Peyer's patch (tissue), 4 donors: ENCODE data around the gene HCAR1. TPM values are rescaled to one million over a fixed set of nuclear protein-coding genes. Genes with fewer than 3 reads are reported as not detected.

Source experiments
- DNase-seq, 3 donors: peaks; one replicate each; pipeline ENCODE4 v3.0.0-alpha.2; 2017 to 2019
- H3K27ac ChIP-seq, 4 donors: fragments of 200-600 bp; sonication (generic); one replicate each; pipeline ENCODE4 v1.5.1; 2016 to 2019
- H3K27me3 ChIP-seq, 2 donors: fragments of 200-600 bp; sonication (generic); one replicate each; pipeline ENCODE4 v1.5.1; 2019
- H3K36me3 ChIP-seq, 3 donors: fragments of 200-600 bp; sonication (generic); one replicate each; pipeline ENCODE4 v1.5.1; 2016 to 2019
- H3K4me1 ChIP-seq, 4 donors: fragments of 200-600 bp; sonication (generic); one replicate each; pipeline ENCODE4 v1.5.1; 2016 to 2019
- H3K4me3 ChIP-seq, 4 donors: fragments of 200-600 bp; sonication (generic); 1 replicate in 3 of 4; 2 replicates in 1 of 4; pipeline ENCODE4 v1.5.1; 2016 to 2019; ENCODE audit warnings: mild to moderate bottlenecking in 1 of 4
- H3K9me3 ChIP-seq, 4 donors: fragments of 200-600 bp; sonication (generic); one replicate each; pipeline ENCODE4 v1.5.1; 2016 to 2019; ENCODE audit warnings: mild to moderate bottlenecking in 1 of 4
- POLR2A ChIP-seq, 2 donors: fragments of 450-650 bp; IDR thresholded peaks; one replicate each; pipeline ENCODE4 v1.5.1; 2017; ENCODE audit warnings: antibody characterized with exemption in 2 of 2, mild to moderate bottlenecking in 2 of 2, moderate library complexity in 2 of 2
- total RNA-seq, 4 donors: library from RNA; depleted of rRNA; stranded (reverse); fragments of >200 nt; gene quantifications; one replicate each; pipeline ENCODE4 v1.1.0, GENCODE V29; 2016
- TF ChIP-seq, protein P1 (sequence below), 6 experiments: fragments of 450-650 bp in 4 of 6; fragments of 200-600 bp in 2 of 6; sonication (generic) in 1 of 6; IDR thresholded peaks; one replicate each; pipeline ENCODE4 v1.5.1; 2017 to 2019; ENCODE audit warnings: antibody characterized with exemption in 6 of 6, mild to moderate bottlenecking in 3 of 6, moderate library complexity in 1 of 6

The HCAR1 gene
- total RNA-seq, 4 donors from 2014 or later: not detected

DNA sequence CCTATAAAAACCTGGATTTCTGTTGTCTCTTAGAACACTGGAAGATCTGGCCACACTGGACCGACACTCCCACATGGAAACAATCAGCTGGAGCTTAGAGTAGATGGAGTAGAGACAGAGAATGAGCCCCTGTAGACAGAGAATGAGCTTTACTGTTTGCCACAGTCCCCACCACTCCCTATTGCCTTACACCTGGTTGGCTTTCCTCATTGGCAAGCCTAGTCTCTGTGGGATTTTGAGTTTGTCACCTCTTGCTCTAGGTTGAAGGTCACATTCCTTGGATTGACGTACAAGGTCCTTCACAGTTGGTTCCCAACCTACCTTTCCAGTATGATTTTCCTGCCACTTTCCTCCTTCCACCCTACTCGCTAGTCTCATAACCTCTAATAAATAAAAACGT is 2.0 kb upstream of the HCAR1 start:
- Histone ChIP-seq H3K9me3 (no peaks in the 10 kb centered on the region), H3K4me3 (no peak overlapping the region), H3K27ac (no peak overlapping the region), H3K4me1 (peaks cover 0 to 5% (median 0%) of the 10 kb centered on the region in 4 donors), H3K36me3 (no peaks in the 10 kb centered on the region), H3K27me3 (no peaks in the 10 kb centered on the region)
- no peak for TF ChIP-seq POLR2A (IDR thresholded peaks at IDR 0.05)
- no peak for DNase-seq

DNA sequence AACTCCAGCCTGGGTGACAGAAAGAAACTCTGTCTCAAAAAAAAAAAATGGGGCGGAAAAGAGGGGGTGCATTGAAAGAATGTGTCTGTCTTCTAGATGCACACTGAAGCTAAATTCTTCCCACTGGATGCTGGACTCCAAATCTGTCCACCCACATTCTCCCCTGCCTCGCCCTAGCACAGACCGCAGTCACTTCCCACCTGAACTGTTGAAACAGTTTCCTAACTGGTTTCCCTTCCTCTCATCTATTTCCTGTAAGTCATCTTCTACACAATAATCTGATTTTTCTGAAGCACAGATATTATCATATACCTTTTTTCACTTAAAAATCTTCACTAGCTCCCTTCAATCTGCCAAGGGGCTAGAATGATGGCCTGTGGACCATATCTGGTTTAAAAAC is 1.5 kb upstream of the HCAR1 start:
- Histone ChIP-seq H3K36me3 (no peaks in the 10 kb centered on the region), H3K4me3 (no peak overlapping the region), H3K4me1 (peaks cover 0 to 5% (median 0%) of the 10 kb centered on the region in 4 donors), H3K9me3 (no peaks in the 10 kb centered on the region), H3K27ac (no peak overlapping the region), H3K27me3 (no peaks in the 10 kb centered on the region)
- peak in 1 of 3 donors; percentile 11 for DNase-seq
- TF ChIP-seq, protein P1, sequence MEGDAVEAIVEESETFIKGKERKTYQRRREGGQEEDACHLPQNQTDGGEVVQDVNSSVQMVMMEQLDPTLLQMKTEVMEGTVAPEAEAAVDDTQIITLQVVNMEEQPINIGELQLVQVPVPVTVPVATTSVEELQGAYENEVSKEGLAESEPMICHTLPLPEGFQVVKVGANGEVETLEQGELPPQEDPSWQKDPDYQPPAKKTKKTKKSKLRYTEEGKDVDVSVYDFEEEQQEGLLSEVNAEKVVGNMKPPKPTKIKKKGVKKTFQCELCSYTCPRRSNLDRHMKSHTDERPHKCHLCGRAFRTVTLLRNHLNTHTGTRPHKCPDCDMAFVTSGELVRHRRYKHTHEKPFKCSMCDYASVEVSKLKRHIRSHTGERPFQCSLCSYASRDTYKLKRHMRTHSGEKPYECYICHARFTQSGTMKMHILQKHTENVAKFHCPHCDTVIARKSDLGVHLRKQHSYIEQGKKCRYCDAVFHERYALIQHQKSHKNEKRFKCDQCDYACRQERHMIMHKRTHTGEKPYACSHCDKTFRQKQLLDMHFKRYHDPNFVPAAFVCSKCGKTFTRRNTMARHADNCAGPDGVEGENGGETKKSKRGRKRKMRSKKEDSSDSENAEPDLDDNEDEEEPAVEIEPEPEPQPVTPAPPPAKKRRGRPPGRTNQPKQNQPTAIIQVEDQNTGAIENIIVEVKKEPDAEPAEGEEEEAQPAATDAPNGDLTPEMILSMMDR (IDR thresholded peaks at IDR 0.05): no peak
- TF ChIP-seq POLR2A (IDR thresholded peaks at IDR 0.05): no peak

DNA sequence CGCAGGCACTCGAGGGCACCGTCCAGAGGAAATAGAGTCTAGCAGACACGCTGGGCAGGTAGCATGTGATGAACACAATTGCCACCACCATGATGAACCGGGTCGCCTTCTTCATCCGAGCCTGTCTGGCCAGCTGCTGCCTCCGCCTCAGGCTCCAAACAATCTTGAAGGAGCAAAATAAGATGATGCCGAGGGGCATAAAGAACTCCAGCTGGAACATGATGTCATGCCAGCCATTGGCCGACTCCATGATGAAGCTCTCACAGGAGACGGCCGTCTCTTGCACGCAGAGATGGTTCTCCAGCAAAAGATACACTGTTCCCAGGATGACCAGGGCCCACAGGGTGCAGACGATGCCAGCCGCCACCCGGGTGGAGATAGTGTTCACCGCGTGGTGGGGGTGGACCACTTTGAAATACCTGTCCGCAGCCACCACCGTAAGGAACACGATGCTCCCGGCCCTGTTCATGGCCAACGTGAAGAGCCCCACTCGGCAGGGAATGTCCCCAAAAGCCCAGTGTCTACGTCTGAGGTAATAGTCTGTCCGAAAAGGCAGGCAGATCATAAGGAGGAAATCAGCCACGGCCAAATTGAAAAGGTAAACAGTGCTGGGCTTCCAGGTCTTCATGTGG is 945 bp downstream of the HCAR1 start:
- DNase-seq: peak in 1 of 3 donors; percentile 35
- no peaks in the 10 kb centered on the region for H3K9me3 ChIP-seq
- H3K4me1 ChIP-seq: peaks cover 0 to 5% (median 0%) of the 10 kb centered on the region in 4 donors
- H3K36me3 ChIP-seq: no peaks in the 10 kb centered on the region
- no peaks in the 10 kb centered on the region for H3K27me3 ChIP-seq
- TF ChIP-seq, protein P1 (IDR thresholded peaks at IDR 0.05): no peak
- TF ChIP-seq POLR2A (IDR thresholded peaks at IDR 0.05): no peak
- H3K4me3 ChIP-seq: no peak overlapping the region
- H3K27ac ChIP-seq: no peak overlapping the region

DNA sequence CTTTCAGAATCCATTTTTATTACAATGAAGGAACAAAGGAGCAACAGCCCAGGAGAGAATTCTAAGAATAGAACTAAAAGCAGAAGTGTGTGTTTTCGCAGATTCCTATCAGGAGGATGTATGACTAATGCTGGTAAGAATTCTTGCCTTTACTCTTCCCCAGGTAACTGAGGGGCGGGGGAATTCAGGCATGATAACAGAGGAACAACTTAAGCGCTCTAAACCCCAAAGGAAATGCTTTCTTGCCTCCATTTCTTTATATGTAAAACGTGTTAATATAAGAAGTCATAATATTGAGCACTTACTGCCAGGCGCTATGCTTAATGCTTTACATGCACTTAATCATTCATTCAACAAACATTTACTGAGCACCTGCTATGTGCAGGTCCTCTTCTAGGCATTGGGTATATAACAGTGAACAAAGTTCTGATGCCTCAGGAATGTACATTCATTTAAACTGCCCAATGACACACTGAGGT is 4.5 kb downstream of the HCAR1 start:
- H3K27me3 ChIP-seq: no peaks in the 10 kb centered on the region
- no peak overlapping the region for H3K27ac ChIP-seq
- no peak overlapping the region for H3K4me3 ChIP-seq
- peak in 1 of 3 donors; percentile 34 for DNase-seq
- H3K9me3 ChIP-seq: no peaks in the 10 kb centered on the region
- peaks cover 0 to 4% (median 0%) of the 10 kb centered on the region in 4 donors for H3K4me1 ChIP-seq
- TF ChIP-seq, protein P1 (IDR thresholded peaks at IDR 0.05): no peak
- no peak for TF ChIP-seq POLR2A (IDR thresholded peaks at IDR 0.05)
- H3K36me3 ChIP-seq: no peaks in the 10 kb centered on the region

DNA sequence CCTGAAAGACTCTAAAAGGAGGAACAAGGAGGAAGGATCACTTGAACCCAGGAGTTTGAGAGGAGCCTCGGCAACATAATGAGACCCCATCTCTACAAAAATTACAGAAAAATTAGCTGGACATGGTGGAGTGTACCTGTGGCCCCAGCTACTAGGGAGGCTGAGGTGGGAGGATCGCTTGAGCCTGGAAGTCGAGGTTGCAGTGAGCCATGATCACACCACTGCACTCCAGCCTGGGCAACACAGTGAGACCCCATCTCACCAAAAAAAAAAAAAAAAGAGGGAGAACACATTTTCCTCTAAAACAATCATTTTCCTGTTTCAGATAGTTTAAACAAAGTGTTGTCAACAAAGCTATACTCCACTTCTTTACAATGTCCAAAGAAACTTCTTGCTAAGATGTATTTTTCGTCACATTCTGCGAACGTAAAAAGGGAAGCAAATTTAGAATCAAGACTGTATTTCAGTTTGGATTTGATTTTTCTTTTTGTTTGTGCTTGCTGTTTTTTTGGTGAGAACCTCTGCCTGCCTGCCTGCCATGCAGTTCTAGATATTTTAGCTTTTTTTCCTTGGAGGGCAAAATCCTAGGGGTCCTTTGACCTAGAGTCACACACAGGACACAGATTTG is 5.1 kb downstream of the HCAR1 start:
- H3K9me3 ChIP-seq: no peaks in the 10 kb centered on the region
- DNase-seq: peak in 1 of 3 donors; percentile 5
- TF ChIP-seq, protein P1 (IDR thresholded peaks at IDR 0.05): no peak
- TF ChIP-seq POLR2A (IDR thresholded peaks at IDR 0.05): no peak
- no peak overlapping the region for H3K4me3 ChIP-seq
- H3K27me3 ChIP-seq: no peaks in the 10 kb centered on the region
- no peak overlapping the region for H3K27ac ChIP-seq
- peaks cover 0 to 10% (median 0%) of the 10 kb centered on the region in 4 donors for H3K4me1 ChIP-seq
- no peaks in the 10 kb centered on the region for H3K36me3 ChIP-seq

DNA sequence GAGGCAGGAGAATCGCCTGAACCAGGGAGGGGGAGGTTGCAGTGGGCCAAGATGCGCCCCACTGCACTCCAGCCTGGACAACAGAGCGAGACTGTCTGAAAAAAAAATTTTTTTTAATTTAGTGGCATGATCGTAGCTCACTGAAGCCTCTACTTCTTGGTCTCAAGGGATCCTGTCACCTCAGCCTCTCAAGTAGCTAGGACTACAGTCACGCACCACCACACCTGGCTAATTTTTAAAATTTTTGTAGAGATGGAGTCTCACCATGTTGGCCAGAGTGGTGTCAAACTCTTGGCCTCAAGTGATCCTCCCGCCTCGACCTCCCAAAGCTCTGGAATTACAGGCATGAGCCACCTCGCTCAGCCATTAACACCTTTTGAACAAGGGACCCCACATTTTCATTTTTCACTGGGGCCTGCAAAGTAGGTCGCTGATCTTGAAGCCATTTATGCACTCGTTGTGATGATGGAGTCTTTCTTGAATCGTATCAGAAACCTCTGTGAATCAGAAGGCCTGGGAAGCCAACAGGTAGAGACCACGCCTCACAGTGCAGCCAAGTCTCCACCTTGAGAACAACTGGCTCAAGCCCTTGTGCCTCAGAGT is 5.9 kb downstream of the HCAR1 start:
- Histone ChIP-seq H3K9me3 (no peaks in the 10 kb centered on the region), H3K4me1 (peaks cover 0 to 10% (median 0%) of the 10 kb centered on the region in 4 donors), H3K27me3 (no peaks in the 10 kb centered on the region), H3K4me3 (no peak overlapping the region), H3K36me3 (no peaks in the 10 kb centered on the region), H3K27ac (no peak overlapping the region)
- TF ChIP-seq POLR2A (IDR thresholded peaks at IDR 0.05): no peak
- TF ChIP-seq, protein P1 (IDR thresholded peaks at IDR 0.05): no peak
- DNase-seq: peak in 1 of 3 donors; percentile 18
